Adipose tissue (tissue), 3 donors: ENCODE measurements around the gene TRIP4. TPM values are rescaled to one million over a fixed set of nuclear protein-coding genes. Genes with fewer than 3 reads are reported as not detected.

Experiments used
- polyA plus RNA-seq, 3 donors: library from polyadenylated mRNA; stranded (reverse); fragments of 200-250 nt; gene quantifications; one replicate each; pipeline ENCODE4 v1.2.3, GENCODE V29; 2013
- donor health status: healthy with polysubstance abuse.
- donor health status: Bipolar disorder and iron deficiency.
- donor health status: healthy.

TRIP4 gene
- polyA plus RNA-seq, 3 donors, result 15.1 to 33.0 (median 15.5) TPM

Other genes with a start within 250 kb of the TRIP4 start
- gene SNX22, start 236.1 kb upstream of the TRIP4 start, polyA plus RNA-seq, result 1 to 10 TPM in 2 of 3 donors, under 1 TPM in 1; 0.90 to 1.9 (median 1.6) TPM
- 100 to 1,000 TPM; 392 to 563 (median 563) TPM for gene PPIB, start 224.8 kb upstream of the TRIP4 start, polyA plus RNA-seq
- gene CSNK1G1, start 31.7 kb upstream of the TRIP4 start, polyA plus RNA-seq, result 1 to 10 TPM; 2.3 to 4.8 (median 2.9) TPM
- 1 to 10 TPM; 1.0 to 1.9 (median 1.6) TPM for gene PCLAF, start 6.4 kb upstream of the TRIP4 start, polyA plus RNA-seq
- 1 to 10 TPM; 3.5 to 9.8 (median 7.9) TPM for gene ZNF609, start 72.7 kb downstream of the TRIP4 start, polyA plus RNA-seq